AG10803 (cell line): ENCODE data around the gene CPZ.

ENCODE experiments used
- DNase-seq: peaks from one replicate; pipeline ENCODE4 v3.0.0; 2010; ENCODE audit warnings: low read depth
- H3K4me3 ChIP-seq: 2 replicates; pipeline ENCODE4 v1.5.1; 2011; ENCODE audit warnings: mild to moderate bottlenecking, low read length, control low read depth
- TF ChIP-seq, protein P1 (sequence below): conservative IDR thresholded peaks from 2 replicates; pipeline ENCODE4 v1.5.1; 2011; ENCODE audit warnings: mild to moderate bottlenecking, low read length, control low read depth, inconsistent platforms

CPZ gene

DNA sequence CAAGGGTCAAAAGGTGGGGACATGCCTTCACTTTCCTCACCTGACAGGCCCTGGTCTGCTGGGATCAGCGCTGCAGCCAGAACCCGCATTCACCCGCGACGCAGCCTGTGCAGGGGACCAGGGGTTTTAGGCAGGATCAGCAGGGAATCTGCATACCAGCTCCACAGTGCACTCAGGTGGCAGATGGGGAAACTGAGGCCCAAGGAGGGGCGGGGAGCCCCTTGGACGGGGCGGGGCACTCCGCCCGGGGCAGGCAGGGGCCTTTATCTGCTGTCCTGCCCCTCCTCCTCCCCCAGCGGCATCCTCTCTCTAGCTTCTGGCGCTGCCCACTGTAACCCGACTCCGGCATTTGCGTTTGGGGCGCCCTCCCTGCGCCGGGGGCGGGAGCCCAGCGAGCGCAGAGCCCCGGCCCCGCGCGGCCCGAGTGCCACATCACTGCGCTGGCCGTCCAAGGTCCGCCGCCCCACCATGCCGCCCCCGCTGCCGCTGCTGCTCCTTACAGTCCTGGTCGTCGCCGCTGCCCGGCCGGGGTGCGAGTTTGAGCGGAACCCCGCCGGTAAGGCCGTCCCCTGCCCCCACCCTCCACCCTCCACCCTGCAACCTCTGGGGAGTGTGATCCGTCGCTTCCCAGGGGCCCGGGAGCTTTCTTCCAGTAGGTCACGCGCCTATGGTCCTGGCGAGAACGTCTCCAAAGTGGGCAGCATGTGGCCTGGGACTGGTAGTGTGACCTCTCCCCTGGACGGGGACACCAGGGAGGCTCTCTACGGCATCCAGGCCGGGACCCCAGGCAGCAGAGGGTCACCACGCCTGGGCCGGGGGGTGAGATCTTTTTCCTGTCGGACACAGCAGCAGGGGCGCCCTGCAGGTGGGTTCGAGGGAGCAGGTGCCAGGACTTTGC lies at the start of gene CPZ:
TSS of gene CPZ (plus strand) at position 400 of the 898 bp plus-strand sequence. CDS start at position 469, 69 bp downstream.
- peak; percentile 39 for DNase-seq
- H3K4me3 ChIP-seq, result peak within 1 kb of the TSS; percentile 64
- TF ChIP-seq, protein P1, sequence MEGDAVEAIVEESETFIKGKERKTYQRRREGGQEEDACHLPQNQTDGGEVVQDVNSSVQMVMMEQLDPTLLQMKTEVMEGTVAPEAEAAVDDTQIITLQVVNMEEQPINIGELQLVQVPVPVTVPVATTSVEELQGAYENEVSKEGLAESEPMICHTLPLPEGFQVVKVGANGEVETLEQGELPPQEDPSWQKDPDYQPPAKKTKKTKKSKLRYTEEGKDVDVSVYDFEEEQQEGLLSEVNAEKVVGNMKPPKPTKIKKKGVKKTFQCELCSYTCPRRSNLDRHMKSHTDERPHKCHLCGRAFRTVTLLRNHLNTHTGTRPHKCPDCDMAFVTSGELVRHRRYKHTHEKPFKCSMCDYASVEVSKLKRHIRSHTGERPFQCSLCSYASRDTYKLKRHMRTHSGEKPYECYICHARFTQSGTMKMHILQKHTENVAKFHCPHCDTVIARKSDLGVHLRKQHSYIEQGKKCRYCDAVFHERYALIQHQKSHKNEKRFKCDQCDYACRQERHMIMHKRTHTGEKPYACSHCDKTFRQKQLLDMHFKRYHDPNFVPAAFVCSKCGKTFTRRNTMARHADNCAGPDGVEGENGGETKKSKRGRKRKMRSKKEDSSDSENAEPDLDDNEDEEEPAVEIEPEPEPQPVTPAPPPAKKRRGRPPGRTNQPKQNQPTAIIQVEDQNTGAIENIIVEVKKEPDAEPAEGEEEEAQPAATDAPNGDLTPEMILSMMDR, result no peak

DNA sequence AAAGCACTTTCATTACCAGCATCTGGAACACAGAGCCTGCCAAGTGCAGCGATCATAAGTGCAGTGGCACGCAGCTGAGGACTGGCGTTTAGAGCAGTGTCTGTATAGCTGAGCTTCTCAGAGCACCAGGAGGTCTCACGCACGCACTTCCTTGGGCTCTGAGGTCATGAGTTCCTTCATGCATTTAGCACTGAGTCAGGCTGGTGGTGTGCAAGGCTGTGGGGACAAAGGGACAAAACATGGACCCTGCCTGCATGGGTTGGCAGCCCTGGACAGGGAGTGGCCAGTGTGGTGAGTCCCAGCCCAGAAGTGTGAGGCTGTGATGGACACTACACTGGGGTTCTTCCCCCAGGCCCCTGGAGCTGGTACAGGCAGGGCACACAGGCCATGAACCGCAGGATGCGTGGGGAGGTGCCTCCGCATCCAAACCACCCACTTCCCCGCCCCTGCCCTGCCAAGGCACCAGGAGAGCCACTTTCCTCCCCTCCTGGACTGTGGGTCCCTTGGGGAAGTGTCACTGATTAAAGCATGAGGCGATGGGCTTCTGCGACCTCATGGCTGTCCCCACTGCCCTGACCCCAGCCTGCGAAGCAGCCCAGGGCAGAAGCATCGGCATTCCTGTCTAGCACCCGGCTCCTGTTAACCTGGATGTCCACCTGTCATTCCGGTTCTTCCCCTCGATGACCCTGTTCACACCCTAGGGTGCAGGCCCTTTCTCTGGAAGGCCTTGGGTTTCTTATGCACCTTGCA lies 49.6 kb upstream of the CPZ start:
- DNase-seq, result peak; percentile 74
- H3K4me3 ChIP-seq, result no peak overlapping the region
- TF ChIP-seq, protein P1, result no peak

DNA sequence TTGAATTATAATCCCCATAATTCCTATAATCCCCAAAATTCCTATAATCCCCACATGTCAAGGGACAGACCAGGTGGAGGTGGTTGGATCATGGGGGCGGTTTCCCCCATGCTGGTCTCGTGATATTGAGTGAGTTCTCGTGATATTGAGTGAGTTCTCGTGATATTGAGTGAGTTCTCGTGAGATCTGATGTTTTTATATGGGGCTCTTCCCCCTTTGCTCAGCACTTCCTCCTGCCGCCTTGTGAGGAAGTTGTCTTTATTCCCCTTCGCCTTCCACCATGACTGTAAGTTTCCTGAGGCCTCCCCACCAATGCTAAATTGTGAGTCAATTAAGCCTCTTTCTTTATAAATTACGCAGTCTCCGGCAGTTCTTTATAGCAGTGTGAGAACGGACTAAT lies 48.9 kb upstream of the CPZ start:
- no peak overlapping the region for H3K4me3 ChIP-seq
- no peak for DNase-seq
- TF ChIP-seq, protein P1, result no peak

DNA sequence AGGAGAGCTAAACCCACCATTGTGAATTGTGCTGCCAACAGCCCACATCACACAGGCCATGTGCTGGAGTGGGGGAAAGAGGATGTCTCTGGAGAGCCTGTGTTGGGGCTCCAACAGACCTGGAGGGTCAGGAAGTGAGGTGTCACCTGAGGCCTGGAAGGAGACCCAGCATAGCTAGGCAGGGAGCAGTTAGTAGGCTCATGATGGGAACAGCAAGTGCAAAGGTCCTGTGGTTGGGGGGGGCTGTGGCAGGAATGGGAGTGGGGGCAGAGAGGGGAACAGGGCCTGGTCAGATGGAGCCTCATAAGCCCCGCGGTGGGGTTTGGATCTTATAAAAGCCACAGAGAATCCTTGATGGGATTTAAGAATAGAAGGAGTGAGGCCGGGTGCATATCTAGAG lies 48.3 kb upstream of the CPZ start:
- TF ChIP-seq, protein P1, result no peak
- no peak overlapping the region for H3K4me3 ChIP-seq
- no peak for DNase-seq

DNA sequence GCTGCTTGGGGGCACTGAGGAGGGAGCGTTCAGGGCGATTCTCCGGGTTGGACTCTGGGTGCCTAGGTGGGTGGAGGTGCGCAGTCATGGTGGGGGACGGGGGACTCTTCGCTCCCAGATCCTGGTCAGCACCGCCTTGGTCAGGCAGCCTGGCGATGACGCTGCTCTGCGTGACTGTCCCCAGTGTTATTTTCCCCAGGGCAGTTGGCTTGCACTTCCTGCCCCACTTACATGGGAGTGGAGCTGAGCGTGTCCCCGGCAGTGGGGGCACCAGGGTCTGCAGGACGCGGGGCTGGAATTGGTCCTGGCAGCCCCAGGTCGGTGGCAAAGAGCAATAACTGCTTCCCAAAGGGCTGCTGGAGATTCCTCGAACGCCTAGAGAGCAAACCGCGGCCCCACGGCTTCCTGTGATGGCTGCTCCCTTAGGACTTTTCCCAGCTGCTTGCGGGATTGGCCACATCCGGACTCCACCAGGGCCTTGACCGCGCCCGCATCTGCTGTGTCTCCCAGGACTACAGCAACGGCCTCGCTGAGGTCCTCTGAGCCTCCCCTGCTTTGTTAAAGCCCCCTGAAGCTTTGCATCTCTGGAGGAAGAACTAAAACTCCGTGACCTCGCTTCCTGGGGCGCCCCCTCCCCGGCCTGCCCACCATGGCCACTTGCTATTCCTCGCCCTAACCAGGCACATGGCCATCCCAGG lies 47.7 kb upstream of the CPZ start:
- peak; percentile 24 for DNase-seq
- no peak overlapping the region for H3K4me3 ChIP-seq
- TF ChIP-seq, protein P1, result no peak

DNA sequence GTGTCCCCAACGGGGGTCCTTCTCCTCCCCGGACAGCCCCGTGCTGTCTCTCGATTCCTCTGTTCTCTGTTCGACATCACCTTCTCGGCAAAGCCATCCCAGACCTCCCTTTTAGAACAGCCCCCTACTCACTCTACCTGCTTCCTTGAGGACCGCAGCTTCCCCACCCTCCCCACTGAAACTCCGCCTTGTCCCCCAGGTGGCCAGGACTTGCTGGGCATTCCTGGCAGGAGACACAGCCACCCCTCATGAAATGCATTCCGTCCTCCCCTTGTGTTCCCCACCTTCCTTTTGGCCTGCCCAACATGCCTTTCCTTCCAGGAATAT lies 47.2 kb upstream of the CPZ start:
- TF ChIP-seq, protein P1, result no peak
- no peak for DNase-seq
- no peak overlapping the region for H3K4me3 ChIP-seq
